WTC11 (cell line): ENCODE data around the gene EEF1AKMT3. TPM values are rescaled to one million over a fixed set of nuclear protein-coding genes. Genes with fewer than 3 reads are reported as not detected.

Source experiments
- ATAC-seq: fragments of 200-7000 bp; cut with Tn5 transposase; 2 replicates; pipeline ENCODE4 v1.10.0; 2021; ENCODE audit warnings: mild to moderate bottlenecking, moderate library complexity
- CTCF ChIA-PET: fragments of 300-600 bp; sonication (Branson Sonifier 250); formaldehyde crosslinking; loops from one replicate; lab custom pipeline; 2021; ENCODE audit warnings: antibody characterized with exemption; lab: Charles Lee
- POLR2A ChIA-PET: fragments of 350-600 bp; sonication (Branson Sonifier 250); formaldehyde crosslinking; loops from one replicate; lab custom pipeline; 2021; ENCODE audit warnings: antibody characterized with exemption; lab: Charles Lee
- DNase-seq: peaks from one replicate; pipeline ENCODE4 v3.0.0; 2021; ENCODE audit warnings: low spot score
- H3K27ac Mint-ChIP-seq: 2 replicates; pipeline ENCODE4 v1.8.0; 2021; ENCODE audit warnings: mixed read lengths
- H3K27me3 Mint-ChIP-seq: 2 replicates; pipeline ENCODE4 v1.8.0; 2021; ENCODE audit warnings: low read depth, mild to moderate bottlenecking, moderate library complexity, mixed read lengths
- H3K36me3 Mint-ChIP-seq: 2 replicates; pipeline ENCODE4 v1.8.0; 2021; ENCODE audit warnings: mixed read lengths
- H3K4me1 Mint-ChIP-seq: 2 replicates; pipeline ENCODE4 v1.8.0; 2022; ENCODE audit warnings: mixed read lengths
- H3K4me3 Mint-ChIP-seq: 2 replicates; pipeline ENCODE4 v1.8.0; 2021; ENCODE audit warnings: mild to moderate bottlenecking, moderate library complexity, mixed read lengths
- H3K9me3 Mint-ChIP-seq: 2 replicates; pipeline ENCODE4 v1.8.0; 2021; ENCODE audit warnings: mixed read lengths
- E2F4 ChIP-seq: sonication (generic); formaldehyde crosslinking; IDR thresholded peaks from 2 replicates; pipeline ENCODE4 v1.8.1; 2022; ENCODE audit warnings: low read depth, mild to moderate bottlenecking, moderate library complexity, missing genetic modification reagents, borderline replicate concordance
- ERG ChIP-seq: fragments of 250-450 bp; sonication (Bioruptor Pico); IDR thresholded peaks from 2 replicates; pipeline ENCODE4 v1.8.0; 2021; ENCODE audit warnings: mild to moderate bottlenecking
- ESRRA ChIP-seq: sonication (generic); formaldehyde crosslinking; IDR thresholded peaks from 2 replicates; pipeline ENCODE4 v1.8.1; 2022; ENCODE audit warnings: mild to moderate bottlenecking, missing genetic modification reagents, borderline replicate concordance
- FOXK1 ChIP-seq: sonication (generic); formaldehyde crosslinking; IDR thresholded peaks from 2 replicates; pipeline ENCODE4 v1.8.0; 2022; ENCODE audit warnings: mild to moderate bottlenecking, moderate library complexity, missing genetic modification reagents
- MYBL2 ChIP-seq: sonication (generic); formaldehyde crosslinking; IDR thresholded peaks from 2 replicates; pipeline ENCODE4 v1.8.1; 2023; ENCODE audit warnings: mild to moderate bottlenecking, moderate library complexity, missing genetic modification reagents
- NFATC4 ChIP-seq: fragments of 250-450 bp; sonication (Bioruptor Pico); IDR thresholded peaks from 2 replicates; pipeline ENCODE4 v1.9.0; 2021; ENCODE audit warnings: mild to moderate bottlenecking
- NR1H2 ChIP-seq: sonication (generic); formaldehyde crosslinking; IDR thresholded peaks from 2 replicates; pipeline ENCODE4 v1.9.0; 2021; ENCODE audit warnings: mild to moderate bottlenecking, moderate library complexity, missing genetic modification reagents
- NR3C1 ChIP-seq: sonication (generic); formaldehyde crosslinking; conservative IDR thresholded peaks from 2 replicates; pipeline ENCODE4 v1.8.1; 2023; ENCODE audit warnings: low read depth, mild to moderate bottlenecking, missing genetic modification reagents
- OVOL2 ChIP-seq: fragments of 250-450 bp; sonication (Bioruptor Pico); IDR thresholded peaks from 2 replicates; pipeline ENCODE4 v1.9.0; 2021; ENCODE audit warnings: mild to moderate bottlenecking, borderline replicate concordance
- PRDM15 ChIP-seq: sonication (generic); formaldehyde crosslinking; IDR thresholded peaks from 2 replicates; pipeline ENCODE4 v1.8.0; 2022; ENCODE audit warnings: missing genetic modification reagents
- TCF7 ChIP-seq: sonication (generic); formaldehyde crosslinking; IDR thresholded peaks from 2 replicates; pipeline ENCODE4 v1.8.0; 2022; ENCODE audit warnings: mild to moderate bottlenecking, low read depth, missing genetic modification reagents, moderate library complexity
- TEAD1 ChIP-seq: sonication (generic); formaldehyde crosslinking; IDR thresholded peaks from 2 replicates; pipeline ENCODE4 v1.8.0; 2022; ENCODE audit warnings: mild to moderate bottlenecking, missing genetic modification reagents
- TEAD4 ChIP-seq: sonication (generic); formaldehyde crosslinking; IDR thresholded peaks from 2 replicates; pipeline ENCODE4 v1.8.0; 2022; ENCODE audit warnings: mild to moderate bottlenecking, missing genetic modification reagents
- ZNF263 ChIP-seq: sonication (generic); formaldehyde crosslinking; IDR thresholded peaks from 2 replicates; pipeline ENCODE4 v1.8.1; 2022; ENCODE audit warnings: low read depth, mild to moderate bottlenecking, moderate library complexity, missing genetic modification reagents
- ZNF317 ChIP-seq: sonication (generic); formaldehyde crosslinking; IDR thresholded peaks from 2 replicates; pipeline ENCODE4 v1.8.1; 2023; ENCODE audit warnings: low read depth, mild to moderate bottlenecking, moderate library complexity, missing genetic modification reagents, borderline replicate concordance
- ZNF416 ChIP-seq: fragments of 250-450 bp; sonication (Bioruptor Pico); IDR thresholded peaks from 2 replicates; pipeline ENCODE4 v1.9.0; 2021; ENCODE audit warnings: mild to moderate bottlenecking, inconsistent platforms
- total RNA-seq: library from RNA; stranded (reverse); gene quantifications from 3 replicates; pipeline ENCODE4 v1.2.3, GENCODE V29; 2021
- TF ChIP-seq, protein P1 (sequence below): sonication (generic); formaldehyde crosslinking; IDR thresholded peaks from 2 replicates; pipeline ENCODE4 v1.8.1; 2023; ENCODE audit warnings: mild to moderate bottlenecking, missing genetic modification reagents, moderate library complexity
- TF ChIP-seq, protein P2 (sequence below): sonication (generic); formaldehyde crosslinking; IDR thresholded peaks from 2 replicates; pipeline ENCODE4 v1.8.0; 2022; ENCODE audit warnings: mild to moderate bottlenecking, missing genetic modification reagents
- TF ChIP-seq, protein P3 (sequence below): fragments of 250-450 bp; sonication (Bioruptor Pico); IDR thresholded peaks from 2 replicates; pipeline ENCODE4 v2.1.2; 2022; ENCODE audit warnings: mild to moderate bottlenecking, moderate library complexity

Gene EEF1AKMT3
- total RNA-seq, 1 experiment from 2014 or later = 3.2 TPM

DNA sequence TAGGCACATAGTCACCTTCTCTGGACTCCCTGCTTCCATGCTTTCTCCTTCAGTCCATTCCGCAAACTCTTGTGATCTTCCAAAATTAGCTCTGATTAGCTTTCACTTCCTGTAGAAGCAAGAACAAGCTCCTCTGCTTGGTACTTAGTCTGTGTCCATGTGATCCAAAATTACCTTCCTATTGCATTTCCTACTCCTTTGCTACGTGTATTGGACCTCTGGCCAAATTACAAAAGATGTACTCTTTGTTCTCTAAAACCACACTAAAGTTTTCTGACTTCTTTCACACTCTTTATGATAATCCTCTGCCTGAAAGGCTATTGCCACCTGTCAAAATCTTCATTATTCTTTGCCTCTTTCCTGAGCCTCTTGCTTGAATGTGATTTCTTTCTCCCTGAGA, 9.4 kb downstream of the EEF1AKMT3 start:
- Mint-ChIP-seq H3K4me1 (peaks cover 4% of the 10 kb centered on the region; the same call in 1 of the 2 replicates), H3K9me3 (no peaks in the 10 kb centered on the region), H3K27me3 (no peaks in the 10 kb centered on the region), H3K27ac (no peak overlapping the region), H3K36me3 (peaks cover 18% of the 10 kb centered on the region), H3K4me3 (no peak overlapping the region)
- TF ChIP-seq TEAD1 (CRISPR knock-in tag) = no peak
- no peak for TF ChIP-seq PRDM15
- TF ChIP-seq NFATC4 (CRISPR knock-in tag) = no peak
- no peak for TF ChIP-seq TCF7 (CRISPR knock-in tag)
- no peak for TF ChIP-seq MYBL2
- TF ChIP-seq, protein P1, sequence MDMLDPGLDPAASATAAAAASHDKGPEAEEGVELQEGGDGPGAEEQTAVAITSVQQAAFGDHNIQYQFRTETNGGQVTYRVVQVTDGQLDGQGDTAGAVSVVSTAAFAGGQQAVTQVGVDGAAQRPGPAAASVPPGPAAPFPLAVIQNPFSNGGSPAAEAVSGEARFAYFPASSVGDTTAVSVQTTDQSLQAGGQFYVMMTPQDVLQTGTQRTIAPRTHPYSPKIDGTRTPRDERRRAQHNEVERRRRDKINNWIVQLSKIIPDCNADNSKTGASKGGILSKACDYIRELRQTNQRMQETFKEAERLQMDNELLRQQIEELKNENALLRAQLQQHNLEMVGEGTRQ (CRISPR knock-in tag) = no peak
- no peak for TF ChIP-seq TEAD4 (CRISPR knock-in tag)
- TF ChIP-seq ZNF263 (CRISPR knock-in tag) = no peak
- TF ChIP-seq NR1H2 (CRISPR knock-in tag) = no peak
- no peak for TF ChIP-seq ZNF317 (CRISPR knock-in tag)
- TF ChIP-seq ERG (CRISPR knock-in tag) = no peak
- no peak for TF ChIP-seq ZNF416 (CRISPR knock-in tag)
- TF ChIP-seq OVOL2 (CRISPR knock-in tag) = no peak
- no peak for TF ChIP-seq E2F4
- TF ChIP-seq, protein P2, sequence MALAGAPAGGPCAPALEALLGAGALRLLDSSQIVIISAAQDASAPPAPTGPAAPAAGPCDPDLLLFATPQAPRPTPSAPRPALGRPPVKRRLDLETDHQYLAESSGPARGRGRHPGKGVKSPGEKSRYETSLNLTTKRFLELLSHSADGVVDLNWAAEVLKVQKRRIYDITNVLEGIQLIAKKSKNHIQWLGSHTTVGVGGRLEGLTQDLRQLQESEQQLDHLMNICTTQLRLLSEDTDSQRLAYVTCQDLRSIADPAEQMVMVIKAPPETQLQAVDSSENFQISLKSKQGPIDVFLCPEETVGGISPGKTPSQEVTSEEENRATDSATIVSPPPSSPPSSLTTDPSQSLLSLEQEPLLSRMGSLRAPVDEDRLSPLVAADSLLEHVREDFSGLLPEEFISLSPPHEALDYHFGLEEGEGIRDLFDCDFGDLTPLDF (CRISPR knock-in tag) = no peak
- no peak for TF ChIP-seq ESRRA (CRISPR knock-in tag)
- no peak for TF ChIP-seq FOXK1 (CRISPR knock-in tag)
- TF ChIP-seq NR3C1 (CRISPR knock-in tag) = no peak
- TF ChIP-seq, protein P3, sequence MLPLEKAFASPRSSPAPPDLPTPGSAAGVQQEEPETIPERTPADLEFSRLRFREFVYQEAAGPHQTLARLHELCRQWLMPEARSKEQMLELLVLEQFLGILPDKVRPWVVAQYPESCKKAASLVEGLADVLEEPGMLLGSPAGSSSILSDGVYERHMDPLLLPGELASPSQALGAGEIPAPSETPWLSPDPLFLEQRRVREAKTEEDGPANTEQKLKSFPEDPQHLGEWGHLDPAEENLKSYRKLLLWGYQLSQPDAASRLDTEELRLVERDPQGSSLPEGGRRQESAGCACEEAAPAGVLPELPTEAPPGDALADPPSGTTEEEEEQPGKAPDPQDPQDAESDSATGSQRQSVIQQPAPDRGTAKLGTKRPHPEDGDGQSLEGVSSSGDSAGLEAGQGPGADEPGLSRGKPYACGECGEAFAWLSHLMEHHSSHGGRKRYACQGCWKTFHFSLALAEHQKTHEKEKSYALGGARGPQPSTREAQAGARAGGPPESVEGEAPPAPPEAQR (CRISPR knock-in tag) = no peak
- ChIA-PET CTCF (interaction anchor here (0.8 to 2.8 kb wide), 4 partner anchors 10 to 1221 kb away, joined by 3 to 17 read pairs (median 3); partner anchors contain the start of genes EEF1AKMT3 and METTL1), POLR2A (no interaction called here)
- DNase-seq (no peak), ATAC-seq (no peak)
